ENCODE results near the gene HIGD1B. TPM values are rescaled to one million over a fixed set of nuclear protein-coding genes. Genes with fewer than 3 reads are reported as not detected.
A peak's percentile ranks its signal among the peaks of the same experiment; 100 is the strongest.

Gene HIGD1B
- total and polyA plus RNA-seq, 10 of the 15 experiments (the other 5 are each of a cell fraction or from before 2014, with no cell fraction given), result 1.0 TPM; not detected in 9

DNA sequence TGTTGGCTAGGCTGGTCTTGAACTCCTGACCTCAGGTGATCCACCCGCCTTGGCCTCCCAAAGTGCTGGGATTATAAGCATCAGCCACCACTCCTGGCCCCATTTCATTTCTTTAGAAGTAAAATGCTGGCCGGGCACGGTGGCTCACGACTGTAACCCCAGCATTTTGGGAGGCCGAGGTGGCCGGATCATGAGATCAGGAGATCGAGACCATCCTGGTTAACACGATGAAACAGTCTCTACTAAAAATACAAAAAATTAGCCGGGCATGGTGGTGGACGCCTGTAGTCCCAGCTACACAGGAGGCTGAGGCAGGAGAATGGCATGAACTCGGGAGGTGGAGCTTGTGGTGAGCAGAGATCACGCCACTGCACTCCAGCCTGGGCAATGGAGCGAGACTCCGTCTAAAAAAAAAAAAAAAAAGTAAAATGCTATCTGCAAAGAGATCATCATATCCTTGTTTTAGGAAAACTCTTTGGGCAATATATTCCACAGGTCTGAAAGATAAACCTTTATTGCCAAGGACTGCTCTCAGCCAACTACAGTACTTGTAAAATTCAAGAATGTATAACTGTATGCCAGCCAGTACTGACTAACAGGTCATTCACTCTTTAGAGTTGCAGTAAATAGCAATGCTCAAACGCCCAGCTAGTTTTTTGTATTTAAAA lies 21.4 kb upstream of the HIGD1B start:
- Histone ChIP-seq H3K27me3 (replicated peaks in 1 of 2; ENCODE audit: control insufficient read depth in 2 of 2, insufficient read depth in 2 of 2, low read length in 1 of 2) (peaks cover 0 to 4% of the 10 kb centered on the region in 2 experiments; a peak in 3 of 4 replicates), H4K20me1 (ENCODE audit: control insufficient read depth, insufficient read depth) (no peaks in the 10 kb centered on the region), H3K27ac (ENCODE audit: control insufficient read depth, insufficient read depth) (no peak overlapping the region), H3K4me1 (ENCODE audit: control insufficient read depth, insufficient read depth, low read length) (no peaks in the 10 kb centered on the region), H3K79me2 (ENCODE audit: control insufficient read depth, insufficient read depth, low read length) (no peaks in the 10 kb centered on the region), H3K4me2 (ENCODE audit: control insufficient read depth, insufficient read depth) (no peak overlapping the region), H3K4me3 (no peak overlapping the region), H3K9me3 (replicated peaks; ENCODE audit: control insufficient read depth, insufficient read depth, low read length) (no peaks in the 10 kb centered on the region), H3K36me3 (ENCODE audit: control insufficient read depth in 2 of 2, insufficient read depth in 2 of 2, low read length in 1 of 2) (no peaks in the 10 kb centered on the region), H2AFZ (ENCODE audit: control insufficient read depth, low read depth, low read length) (no peak overlapping the region), H3K9ac (ENCODE audit: control insufficient read depth, insufficient read depth, low read length) (no peak overlapping the region)
- no peak for DNase-seq (ENCODE audit: low read depth, low spot score)
- ATAC-seq, result 0 out of 3 replicates have a peak, but pooled peaks have one; percentile 13
- BruUV-seq (replicated peaks), result no TSS peak
- RAD21 ChIA-PET (ENCODE audit: unreplicated experiment), result no interaction called here
- no peak for FAIRE-seq
- SMC1A ChIA-PET (ENCODE audit: uncharacterized antibody, unreplicated experiment), result interaction anchor here (0.6 to 1.5 kb wide), 3 partner anchors 11 to 91 kb away, joined by 3 read pairs; no protein-coding TSS in a partner anchor
- in situ Hi-C loops (cut with MboI) (no loop called here), intact Hi-C loops (cut with micrococcal nuclease; ENCODE audit: unreplicated experiment) (no loop called here)
- TF ChIP-seq RELA (IDR thresholded peaks at IDR 0.05; ENCODE audit: borderline replicate concordance, partially characterized antibody) (no peak), ZNF384 (IDR thresholded peaks at IDR 0.05; ENCODE audit: borderline replicate concordance, low read depth, low read length) (no peak), RCOR1 (conservative IDR thresholded peaks at IDR 0.05; ENCODE audit: low read depth, low read length) (no peak), SREBF2 (IDR thresholded peaks at IDR 0.05; ENCODE audit: low read length) (no peak), ZNF217 (IDR thresholded peaks at IDR 0.05) (no peak), BCL11A (IDR thresholded peaks at IDR 0.05; ENCODE audit: low read depth, low read length) (no peak), EZH2 (IDR thresholded peaks at IDR 0.05; ENCODE audit: borderline replicate concordance, control insufficient read depth, low read depth, low read length) (no peak), BRCA1 (IDR thresholded peaks at IDR 0.05; ENCODE audit: low read depth, low read length) (no peak), RUNX3 (IDR thresholded peaks at IDR 0.05; ENCODE audit: low read length) (no peak), CBFB (IDR thresholded peaks at IDR 0.05; ENCODE audit: low read depth) (no peak), KLF5 (IDR thresholded peaks at IDR 0.05; ENCODE audit: partially characterized antibody) (no peak), ZNF274 (IDR thresholded peaks at IDR 0.05; ENCODE audit: insufficient read depth, insufficient read length) (no peak), CEBPB (IDR thresholded peaks at IDR 0.05; ENCODE audit: borderline replicate concordance in 1 of 2, low read depth in 2 of 2, low read length in 2 of 2) (no peak), CHD4 (IDR thresholded peaks at IDR 0.05) (no peak)
- TF ChIP-seq, protein P1, sequence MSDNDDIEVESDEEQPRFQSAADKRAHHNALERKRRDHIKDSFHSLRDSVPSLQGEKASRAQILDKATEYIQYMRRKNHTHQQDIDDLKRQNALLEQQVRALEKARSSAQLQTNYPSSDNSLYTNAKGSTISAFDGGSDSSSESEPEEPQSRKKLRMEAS (IDR thresholded peaks at IDR 0.05; ENCODE audit: low read depth, low read length), result no peak
- TF ChIP-seq, protein P2, sequence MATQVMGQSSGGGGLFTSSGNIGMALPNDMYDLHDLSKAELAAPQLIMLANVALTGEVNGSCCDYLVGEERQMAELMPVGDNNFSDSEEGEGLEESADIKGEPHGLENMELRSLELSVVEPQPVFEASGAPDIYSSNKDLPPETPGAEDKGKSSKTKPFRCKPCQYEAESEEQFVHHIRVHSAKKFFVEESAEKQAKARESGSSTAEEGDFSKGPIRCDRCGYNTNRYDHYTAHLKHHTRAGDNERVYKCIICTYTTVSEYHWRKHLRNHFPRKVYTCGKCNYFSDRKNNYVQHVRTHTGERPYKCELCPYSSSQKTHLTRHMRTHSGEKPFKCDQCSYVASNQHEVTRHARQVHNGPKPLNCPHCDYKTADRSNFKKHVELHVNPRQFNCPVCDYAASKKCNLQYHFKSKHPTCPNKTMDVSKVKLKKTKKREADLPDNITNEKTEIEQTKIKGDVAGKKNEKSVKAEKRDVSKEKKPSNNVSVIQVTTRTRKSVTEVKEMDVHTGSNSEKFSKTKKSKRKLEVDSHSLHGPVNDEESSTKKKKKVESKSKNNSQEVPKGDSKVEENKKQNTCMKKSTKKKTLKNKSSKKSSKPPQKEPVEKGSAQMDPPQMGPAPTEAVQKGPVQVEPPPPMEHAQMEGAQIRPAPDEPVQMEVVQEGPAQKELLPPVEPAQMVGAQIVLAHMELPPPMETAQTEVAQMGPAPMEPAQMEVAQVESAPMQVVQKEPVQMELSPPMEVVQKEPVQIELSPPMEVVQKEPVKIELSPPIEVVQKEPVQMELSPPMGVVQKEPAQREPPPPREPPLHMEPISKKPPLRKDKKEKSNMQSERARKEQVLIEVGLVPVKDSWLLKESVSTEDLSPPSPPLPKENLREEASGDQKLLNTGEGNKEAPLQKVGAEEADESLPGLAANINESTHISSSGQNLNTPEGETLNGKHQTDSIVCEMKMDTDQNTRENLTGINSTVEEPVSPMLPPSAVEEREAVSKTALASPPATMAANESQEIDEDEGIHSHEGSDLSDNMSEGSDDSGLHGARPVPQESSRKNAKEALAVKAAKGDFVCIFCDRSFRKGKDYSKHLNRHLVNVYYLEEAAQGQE (IDR thresholded peaks at IDR 0.05; ENCODE audit: low read depth, low read length), result no peak
- POLR2A ChIA-PET, result interaction anchor here (0.7 kb wide), 1 partner anchor 203 kb away, joined by 3 read pairs; no protein-coding TSS in a partner anchor
- CTCF ChIA-PET, result interaction anchor here (0.6 to 1.0 kb wide), 4 partner anchors 20 to 292 kb away, joined by 3 to 4 read pairs (median 3); no protein-coding TSS in a partner anchor
- 67% methylated on average over 15 of the region's 15 CpGs for WGBS (ENCODE audit: insufficient coverage, insufficient replicate concordance, low lambda C conversion rate, missing lambda C conversion rate)

Measured in GM12878 (cell line).